ENCODE measurements around the gene MDFI. TPM values are rescaled to one million over a fixed set of nuclear protein-coding genes. Genes with fewer than 3 reads are reported as not detected.

Gene MDFI
- total and polyA plus RNA-seq, 7 donors: 0.53 to 3.0 (median 0.93) TPM

- Histone ChIP-seq H3K4me3 (no peak overlapping the region), H3K27ac (no peak overlapping the region), H3K4me1 (no peaks in the 10 kb centered on the region), H3K9me3 (no peaks in the 10 kb centered on the region), H3K27me3 (ENCODE audit: insufficient read depth in 3 of 3, low read length in 2 of 3) (no peaks in the 10 kb centered on the region), H3K36me3 (ENCODE audit: insufficient read depth in 1 of 2, low read depth in 1 of 2) (no peaks in the 10 kb centered on the region)
- TF ChIP-seq, protein P1, sequence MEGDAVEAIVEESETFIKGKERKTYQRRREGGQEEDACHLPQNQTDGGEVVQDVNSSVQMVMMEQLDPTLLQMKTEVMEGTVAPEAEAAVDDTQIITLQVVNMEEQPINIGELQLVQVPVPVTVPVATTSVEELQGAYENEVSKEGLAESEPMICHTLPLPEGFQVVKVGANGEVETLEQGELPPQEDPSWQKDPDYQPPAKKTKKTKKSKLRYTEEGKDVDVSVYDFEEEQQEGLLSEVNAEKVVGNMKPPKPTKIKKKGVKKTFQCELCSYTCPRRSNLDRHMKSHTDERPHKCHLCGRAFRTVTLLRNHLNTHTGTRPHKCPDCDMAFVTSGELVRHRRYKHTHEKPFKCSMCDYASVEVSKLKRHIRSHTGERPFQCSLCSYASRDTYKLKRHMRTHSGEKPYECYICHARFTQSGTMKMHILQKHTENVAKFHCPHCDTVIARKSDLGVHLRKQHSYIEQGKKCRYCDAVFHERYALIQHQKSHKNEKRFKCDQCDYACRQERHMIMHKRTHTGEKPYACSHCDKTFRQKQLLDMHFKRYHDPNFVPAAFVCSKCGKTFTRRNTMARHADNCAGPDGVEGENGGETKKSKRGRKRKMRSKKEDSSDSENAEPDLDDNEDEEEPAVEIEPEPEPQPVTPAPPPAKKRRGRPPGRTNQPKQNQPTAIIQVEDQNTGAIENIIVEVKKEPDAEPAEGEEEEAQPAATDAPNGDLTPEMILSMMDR (IDR thresholded peaks at IDR 0.05): no peak
- ATAC-seq: no peak
- WGBS, 3 donors: 19 to 33% (median 19%) methylated on average over 6 of the region's 6 CpGs
- intact Hi-C loops (cut with DNase I): no loop called here
- peak in 1 of 2 donors; percentile 39 for DNase-seq
These were observed 12.8 kb upstream of the MDFI start for GRCh38 chr6:41625442-41625841.

- Histone ChIP-seq H3K4me1 (no peaks in the 10 kb centered on the region), H3K36me3 (ENCODE audit: insufficient read depth in 1 of 2, low read depth in 1 of 2) (no peaks in the 10 kb centered on the region), H3K27ac (no peak overlapping the region), H3K27me3 (ENCODE audit: insufficient read depth in 3 of 3, low read length in 2 of 3) (no peaks in the 10 kb centered on the region), H3K4me3 (no peak overlapping the region), H3K9me3 (no peaks in the 10 kb centered on the region)
- DNase-seq (no peak), ATAC-seq (no peak)
- 95 to 96% (median 96%) methylated on average over 4 of the region's 4 CpGs for WGBS, 3 donors
- TF ChIP-seq, protein P1 (IDR thresholded peaks at IDR 0.05): no peak
- intact Hi-C loops (cut with DNase I): no loop called here
These were observed 12.2 kb upstream of the MDFI start for GRCh38 chr6:41626022-41626421.

DNA sequence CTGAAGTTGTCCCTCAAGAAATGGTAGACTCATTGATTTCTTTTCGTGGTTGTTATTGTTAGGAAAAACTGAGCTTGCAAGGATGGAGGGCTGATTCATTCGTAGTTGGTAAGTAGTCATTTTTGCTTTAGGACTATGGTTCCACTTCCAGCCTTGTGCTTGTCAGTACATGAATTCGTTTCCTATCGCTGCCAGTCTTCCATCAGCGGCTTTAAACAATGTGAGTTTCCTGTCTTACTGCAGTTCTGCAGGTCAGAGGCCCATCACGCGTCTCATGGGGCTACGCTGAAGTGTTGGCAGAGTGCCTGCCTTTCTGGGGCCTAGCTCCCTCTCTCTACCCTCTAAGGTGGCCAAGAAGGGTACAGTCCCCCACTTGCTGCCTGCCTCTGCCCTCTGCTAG, 11.4 kb upstream of the MDFI start:
- Histone ChIP-seq H3K27me3 (ENCODE audit: insufficient read depth in 3 of 3, low read length in 2 of 3) (no peaks in the 10 kb centered on the region), H3K4me1 (no peaks in the 10 kb centered on the region), H3K36me3 (ENCODE audit: insufficient read depth in 1 of 2, low read depth in 1 of 2) (no peaks in the 10 kb centered on the region), H3K9me3 (no peaks in the 10 kb centered on the region), H3K27ac (no peak overlapping the region), H3K4me3 (no peak overlapping the region)
- DNase-seq (no peak), ATAC-seq (no peak)
- intact Hi-C loops (cut with DNase I): no loop called here
- TF ChIP-seq, protein P1 (IDR thresholded peaks at IDR 0.05): no peak
- 75 to 88% (median 77%) methylated on average over 8 of the region's 8 CpGs for WGBS, 3 donors

DNA sequence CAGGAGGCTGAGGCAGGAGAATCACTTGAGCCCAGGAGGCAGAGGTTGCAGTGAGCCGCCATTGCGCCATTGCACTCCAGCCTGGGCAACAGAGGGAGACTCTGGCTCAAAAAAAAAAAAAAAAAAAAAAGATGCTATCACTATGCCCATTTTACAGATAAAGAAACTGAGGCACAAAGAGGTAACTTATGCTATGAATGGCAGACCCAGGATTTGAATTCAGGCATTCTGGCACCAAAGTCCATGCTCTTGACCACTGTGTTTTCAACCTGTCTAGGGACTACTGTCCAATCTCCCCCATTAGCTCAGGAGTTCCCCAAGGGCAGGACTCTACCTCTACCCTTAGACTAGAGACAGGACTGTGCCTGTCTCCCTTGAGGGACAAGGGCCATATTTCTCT, 9.1 kb upstream of the MDFI start:
- Histone ChIP-seq H3K27ac (no peak overlapping the region), H3K4me3 (no peak overlapping the region), H3K4me1 (no peaks in the 10 kb centered on the region), H3K36me3 (ENCODE audit: insufficient read depth in 1 of 2, low read depth in 1 of 2) (no peaks in the 10 kb centered on the region), H3K27me3 (ENCODE audit: insufficient read depth in 3 of 3, low read length in 2 of 3) (peaks cover 0 to 6% (median 0%) of the 10 kb centered on the region in 3 donors), H3K9me3 (no peaks in the 10 kb centered on the region)
- DNase-seq (no peak), ATAC-seq (no peak)
- 90 to 100% (median 96%) methylated on average over 2 of the region's 2 CpGs for WGBS, 3 donors
- TF ChIP-seq, protein P1 (IDR thresholded peaks at IDR 0.05): no peak
- intact Hi-C loops (cut with DNase I): no loop called here

DNA sequence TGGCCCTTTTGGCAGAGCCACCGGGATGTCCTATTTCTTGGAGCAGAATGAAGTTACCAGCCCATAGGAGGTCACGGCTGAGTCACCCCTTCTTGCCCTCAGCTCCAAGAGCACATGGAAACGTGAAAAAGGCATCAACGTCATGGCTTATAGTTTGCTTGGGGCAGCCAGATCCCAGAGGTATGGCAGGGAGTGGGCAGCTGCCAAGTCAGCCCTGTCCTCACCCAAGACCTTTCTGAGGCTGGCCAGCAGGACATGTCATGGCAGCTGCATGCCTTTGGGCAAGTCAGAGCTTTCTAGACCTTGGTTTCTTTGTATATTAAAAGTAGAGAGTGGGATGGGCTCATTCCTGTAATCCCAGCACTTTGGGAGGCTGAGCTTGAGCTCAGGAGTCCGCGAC, 8.2 kb upstream of the MDFI start:
- H3K4me1 ChIP-seq: no peaks in the 10 kb centered on the region
- H3K27me3 ChIP-seq (ENCODE audit: insufficient read depth in 3 of 3, low read length in 2 of 3): peaks cover 0 to 6% (median 0%) of the 10 kb centered on the region in 3 donors
- WGBS, 3 donors: 81 to 88% (median 84%) methylated on average over 6 of the region's 6 CpGs
- no peak for ATAC-seq
- no peak overlapping the region for H3K4me3 ChIP-seq
- DNase-seq: no peak
- intact Hi-C loops (cut with DNase I): no loop called here
- H3K9me3 ChIP-seq: no peaks in the 10 kb centered on the region
- H3K36me3 ChIP-seq (ENCODE audit: insufficient read depth in 1 of 2, low read depth in 1 of 2): no peaks in the 10 kb centered on the region
- TF ChIP-seq, protein P1 (IDR thresholded peaks at IDR 0.05): no peak
- H3K27ac ChIP-seq: no peak overlapping the region
